GM12878 (cell line): ENCODE measurements around the gene PGM5. TPM values are rescaled to one million over a fixed set of nuclear protein-coding genes. Genes with fewer than 3 reads are reported as not detected.

Experiments used
- CUX1 ChIP-seq: IDR thresholded peaks from 2 replicates; pipeline ENCODE4 v1.6.1; 2012; ENCODE audit warnings: improper control_type of control experiment, low read depth, low read length; ENCODE audit not compliant: insufficient replicate concordance
- DPF2 ChIP-seq: fragments of 450-650 bp; IDR thresholded peaks from 2 replicates; pipeline ENCODE4 v1.6.1; 2017; ENCODE audit warnings: mild to moderate bottlenecking
- ESRRA ChIP-seq: IDR thresholded peaks from 2 replicates; pipeline ENCODE4 v1.6.1; 2012; ENCODE audit warnings: mild to moderate bottlenecking, low read length, improper control_type of control experiment
- IRF3 ChIP-seq: fragments of 450-650 bp; IDR thresholded peaks from 2 replicates; pipeline ENCODE4 v1.6.1; 2014; ENCODE audit warnings: mild to moderate bottlenecking
- KLF5 ChIP-seq: fragments of 450-650 bp; IDR thresholded peaks from 2 replicates; pipeline ENCODE4 v1.6.1; 2014; ENCODE audit warnings: mild to moderate bottlenecking; ENCODE audit not compliant: partially characterized antibody
- MTA3 ChIP-seq: IDR thresholded peaks from 2 replicates; pipeline ENCODE4 v1.6.1; 2012; ENCODE audit warnings: low read length, inconsistent platforms, borderline replicate concordance
- NFIC ChIP-seq: IDR thresholded peaks from 2 replicates; pipeline ENCODE4 v1.6.1; 2012; ENCODE audit warnings: low read depth, mild to moderate bottlenecking, inconsistent platforms, low read length, moderate library complexity
- NFYB ChIP-seq: IDR thresholded peaks from 2 replicates; pipeline ENCODE4 v1.6.1; 2011; ENCODE audit warnings: low read depth, mild to moderate bottlenecking, low read length, improper control_type of control experiment, moderate library complexity; ENCODE audit not compliant: insufficient read depth
- NR2C1 ChIP-seq: fragments of 450-650 bp; IDR thresholded peaks from 2 replicates; pipeline ENCODE4 v1.6.1; 2017; ENCODE audit warnings: antibody characterized with exemption, mild to moderate bottlenecking, moderate library complexity
- RCOR1 ChIP-seq: conservative IDR thresholded peaks from 2 replicates; pipeline ENCODE4 v1.6.1; 2012; ENCODE audit warnings: low read depth, low read length, improper control_type of control experiment
- REST ChIP-seq: IDR thresholded peaks from 2 replicates; pipeline ENCODE4 v1.6.1; 2012; ENCODE audit warnings: mild to moderate bottlenecking, low read depth, low read length
- RUNX3 ChIP-seq: IDR thresholded peaks from 2 replicates; pipeline ENCODE4 v1.6.1; 2012; ENCODE audit warnings: low read length, inconsistent platforms
- TCF7 ChIP-seq: IDR thresholded peaks from 2 replicates; pipeline ENCODE4 v1.6.1; 2014; ENCODE audit warnings: antibody characterized with exemption, borderline replicate concordance
- YBX1 ChIP-seq: fragments of 450-650 bp; IDR thresholded peaks from 2 replicates; pipeline ENCODE4 v1.6.1; 2016; ENCODE audit warnings: antibody characterized with exemption
- ZNF592 ChIP-seq: fragments of 450-650 bp; IDR thresholded peaks from 2 replicates; pipeline ENCODE4 v1.6.1; 2017; ENCODE audit warnings: mild to moderate bottlenecking, moderate library complexity
- polyA plus RNA-seq, 11 experiments: library from polyadenylated mRNA; depleted of rRNA in 4 of 11; unstranded in 6 of 11; stranded (reverse) in 5 of 11; fragments of >200 nt; fragmentation: Nextera tagmentation in 4 of 11; fragmentation: Illumina TruSeq in 1 of 11; extraction: Ambion mirVana in 4 of 11; extraction: Trizol in 1 of 11; gene quantifications; 1 replicate in 1 of 11; 2 replicates in 10 of 11; pipeline versions ENCODE4 v1.2.1 to v1.2.3, GENCODE V29; 2011 to 2016; ENCODE audit warnings: inconsistent platforms in 2 of 11, missing spikeins in 2 of 11, low read depth in 1 of 11
- total RNA-seq, 4 experiments: library from RNA; depleted of rRNA in 3 of 4; stranded (reverse); fragments of >200 nt in 3 of 4; fragmentation: Illumina TruSeq in 1 of 4; extraction: Trizol in 1 of 4; gene quantifications; 2 replicates each; pipeline versions ENCODE4 v1.2.1 to v1.2.3, GENCODE V29; 2013 to 2021

Gene PGM5
- total and polyA plus RNA-seq, 10 of the 15 experiments (the other 5 are each of a cell fraction or from before 2014, with no cell fraction given), result 0.28 to 0.73 TPM; not detected in 8

GRCh38 chr9:68545033-68545705 lies 188.8 kb downstream of the PGM5 start (continued):
- TF ChIP-seq CUX1 (no peak), ZNF592 (no peak), YBX1 (no peak), NFYB (no peak), MTA3 (0 out of 2 replicates have a peak, but pooled peaks have one; percentile 42), TCF7 (no peak), RCOR1 (no peak), NFIC (peak; percentile 71), NR2C1 (no peak), IRF3 (no peak), RUNX3 (peak; percentile 76), KLF5 (no peak), REST (no peak), ESRRA (no peak), DPF2 (0 out of 2 replicates have a peak, but pooled peaks have one; percentile 21)
